ENCODE measurements around the gene KCNC2. TPM values are rescaled to one million over a fixed set of nuclear protein-coding genes. Genes with fewer than 3 reads are reported as not detected.

KCNC2 gene
- total RNA-seq, 1 experiment from 2014 or later: not detected

- Histone ChIP-seq H2AFZ (no peak overlapping the region; the same call in 1 of the 2 replicates), H3K9me2 (ENCODE audit: insufficient read depth) (no peaks in the 10 kb centered on the region), H3K27me3 (ENCODE audit: insufficient read depth, low read depth) (no peaks in the 10 kb centered on the region), H3F3A (ENCODE audit: insufficient read depth, low read depth) (no peaks in the 10 kb centered on the region), H3K36me3 (ENCODE audit: low read depth) (no peaks in the 10 kb centered on the region), H3K79me2 (ENCODE audit: low read depth) (no peaks in the 10 kb centered on the region), H3K4me2 (no peak overlapping the region), H3K4me3 (no peak overlapping the region), H3K9me3 (ENCODE audit: insufficient read depth, low read depth) (no peaks in the 10 kb centered on the region), H3K4me1 (replicated peaks; ENCODE audit: insufficient read depth) (no peaks in the 10 kb centered on the region), H3K27ac (no peak overlapping the region), H4K20me1 (ENCODE audit: insufficient read depth) (no peaks in the 10 kb centered on the region)
- no TSS peak for BruUV-seq (replicated peaks)
- intact Hi-C loops (cut with micrococcal nuclease; ENCODE audit: unreplicated experiment): no loop called here
- no peak for DNase-seq
- CTCF ChIA-PET: no interaction called here
- POLR2A ChIA-PET (ENCODE audit: unreplicated experiment): no interaction called here
- TF ChIP-seq CTCF (conservative IDR thresholded peaks at IDR 0.05): no peak
- TF ChIP-seq EZH2 (IDR thresholded peaks at IDR 0.05; ENCODE audit: low read depth): no peak
These were observed 198.5 kb downstream of the KCNC2 start for GRCh38 chr12:75011120-75011519.

GRCh38 chr12:75007133-75007532, 202.5 kb downstream of the KCNC2 start:
- CTCF ChIA-PET: no interaction called here
- BruUV-seq (replicated peaks): no TSS peak

GRCh38 chr12:75000120-75000519, 209.5 kb downstream of the KCNC2 start:
- Histone ChIP-seq H2AFZ (0 out of 2 replicates have a peak overlapping the region, but pooled peaks have one; percentile 55), H3F3A (ENCODE audit: insufficient read depth, low read depth) (no peaks in the 10 kb centered on the region), H3K4me1 (replicated peaks; ENCODE audit: insufficient read depth) (no peaks in the 10 kb centered on the region), H3K9me3 (ENCODE audit: insufficient read depth, low read depth) (no peaks in the 10 kb centered on the region), H3K27me3 (ENCODE audit: insufficient read depth, low read depth) (no peaks in the 10 kb centered on the region), H3K36me3 (ENCODE audit: low read depth) (no peaks in the 10 kb centered on the region), H3K4me2 (no peak overlapping the region), H3K4me3 (no peak overlapping the region), H4K20me1 (ENCODE audit: insufficient read depth) (no peaks in the 10 kb centered on the region), H3K27ac (no peak overlapping the region), H3K9me2 (ENCODE audit: insufficient read depth) (no peaks in the 10 kb centered on the region), H3K79me2 (ENCODE audit: low read depth) (no peaks in the 10 kb centered on the region)
- TF ChIP-seq EZH2 (IDR thresholded peaks at IDR 0.05; ENCODE audit: low read depth) (no peak), CTCF (conservative IDR thresholded peaks at IDR 0.05) (no peak)
- intact Hi-C loops (cut with micrococcal nuclease; ENCODE audit: unreplicated experiment): no loop called here
- POLR2A ChIA-PET (ENCODE audit: unreplicated experiment): interaction anchor here (0.7 kb wide), 1 partner anchor 8 kb away, joined by 3 read pairs; no protein-coding TSS in a partner anchor
- no TSS peak for BruUV-seq (replicated peaks)
- no peak for DNase-seq
- CTCF ChIA-PET: no interaction called here

More at GRCh38 chr12:75007133-75007532, 202.5 kb downstream of the KCNC2 start:
- Histone ChIP-seq H3K27me3 (ENCODE audit: insufficient read depth, low read depth) (no peaks in the 10 kb centered on the region), H3K27ac (no peak overlapping the region), H3K4me3 (no peak overlapping the region), H3K4me1 (replicated peaks; ENCODE audit: insufficient read depth) (no peaks in the 10 kb centered on the region), H3K4me2 (no peak overlapping the region), H3K36me3 (ENCODE audit: low read depth) (no peaks in the 10 kb centered on the region), H3K9me2 (ENCODE audit: insufficient read depth) (no peaks in the 10 kb centered on the region), H3K9me3 (ENCODE audit: insufficient read depth, low read depth) (no peaks in the 10 kb centered on the region), H3K79me2 (ENCODE audit: low read depth) (no peaks in the 10 kb centered on the region), H3F3A (ENCODE audit: insufficient read depth, low read depth) (no peaks in the 10 kb centered on the region), H2AFZ (no peak overlapping the region), H4K20me1 (ENCODE audit: insufficient read depth) (no peaks in the 10 kb centered on the region)
- intact Hi-C loops (cut with micrococcal nuclease; ENCODE audit: unreplicated experiment): no loop called here
- TF ChIP-seq CTCF (conservative IDR thresholded peaks at IDR 0.05) (no peak), EZH2 (IDR thresholded peaks at IDR 0.05; ENCODE audit: low read depth) (no peak)
- DNase-seq: no peak
- POLR2A ChIA-PET (ENCODE audit: unreplicated experiment): no interaction called here
